Prostate gland (tissue), 2 donors: Measurements from ENCODE around the gene HPN. TPM values are rescaled to one million over a fixed set of nuclear protein-coding genes. Genes with fewer than 3 reads are reported as not detected.
"Not testable (repeated sequence)": the region's sequence is repeated elsewhere in the genome, so short reads cannot be mapped to it uniquely, and the experiment has no call there.

Experiments
- DNase-seq: peaks from one replicate; pipeline ENCODE4 v3.0.0-alpha.2; 2019; ENCODE audit warnings: low spot score
- H3K27ac ChIP-seq, 2 donors: fragments of 200-600 bp; sonication (generic); 2 replicates each; pipeline ENCODE4 v1.5.1; 2017 to 2019
- H3K27me3 ChIP-seq: fragments of 200-600 bp; sonication (generic); replicated peaks from 2 replicates; pipeline ENCODE4 v1.5.1; 2019; ENCODE audit not compliant: insufficient read depth
- H3K36me3 ChIP-seq, 2 donors: fragments of 200-600 bp; sonication (generic); 1 replicate in 1 of 2; 2 replicates in 1 of 2; pipeline versions ENCODE4 v1.5.1 to v1.8.1; 2017 to 2019
- H3K4me1 ChIP-seq: fragments of 200-600 bp; sonication (generic); replicated peaks from 2 replicates; pipeline ENCODE4 v1.5.1; 2019
- H3K4me3 ChIP-seq, 2 donors: fragments of 200-600 bp; sonication (generic); 2 replicates each; pipeline ENCODE4 v1.5.1; 2017 to 2019
- H3K9me3 ChIP-seq: fragments of 200-600 bp; sonication (generic); 2 replicates; pipeline ENCODE4 v1.5.1; 2017
- POLR2A ChIP-seq: fragments of 450-650 bp; IDR thresholded peaks from one replicate; pipeline ENCODE4 v1.6.1; 2016; ENCODE audit warnings: antibody characterized with exemption, mild to moderate bottlenecking
- POLR2AphosphoS5 ChIP-seq: sonication (generic); formaldehyde crosslinking; IDR thresholded peaks from one replicate; pipeline ENCODE4 v1.6.1; 2017; ENCODE audit warnings: antibody characterized with exemption
- WGBS: methylation state at CpG from one replicate; pipeline ENCODE4 v1.1.5; 2018; 5-methylcytosine and 5-hydroxymethylcytosine counted together
- intact Hi-C: fragments of 100-400 bp; cut with DNase I; formaldehyde crosslinking; loops from one replicate; pipeline ENCODE4 v1.14.2; 2022
- total RNA-seq, 2 donors: library from RNA; depleted of rRNA; stranded (reverse); fragments of >200 nt; gene quantifications; one replicate each; pipeline ENCODE4 v1.1.0, GENCODE V29; 2016
- TF ChIP-seq, protein P1 (sequence below), 4 experiments: fragments of 200-600 bp in 2 of 4; fragments of 450-650 bp in 2 of 4; sonication (generic) in 2 of 4; IDR thresholded peaks; 1 replicate in 3 of 4; 2 replicates in 1 of 4; pipeline ENCODE4 v1.5.1; 2016 to 2019; ENCODE audit warnings: antibody characterized with exemption in 4 of 4, mild to moderate bottlenecking in 2 of 4, moderate library complexity in 2 of 4

Gene HPN
- total RNA-seq, 2 donors from 2014 or later: 14.8 to 22.6 TPM

DNA sequence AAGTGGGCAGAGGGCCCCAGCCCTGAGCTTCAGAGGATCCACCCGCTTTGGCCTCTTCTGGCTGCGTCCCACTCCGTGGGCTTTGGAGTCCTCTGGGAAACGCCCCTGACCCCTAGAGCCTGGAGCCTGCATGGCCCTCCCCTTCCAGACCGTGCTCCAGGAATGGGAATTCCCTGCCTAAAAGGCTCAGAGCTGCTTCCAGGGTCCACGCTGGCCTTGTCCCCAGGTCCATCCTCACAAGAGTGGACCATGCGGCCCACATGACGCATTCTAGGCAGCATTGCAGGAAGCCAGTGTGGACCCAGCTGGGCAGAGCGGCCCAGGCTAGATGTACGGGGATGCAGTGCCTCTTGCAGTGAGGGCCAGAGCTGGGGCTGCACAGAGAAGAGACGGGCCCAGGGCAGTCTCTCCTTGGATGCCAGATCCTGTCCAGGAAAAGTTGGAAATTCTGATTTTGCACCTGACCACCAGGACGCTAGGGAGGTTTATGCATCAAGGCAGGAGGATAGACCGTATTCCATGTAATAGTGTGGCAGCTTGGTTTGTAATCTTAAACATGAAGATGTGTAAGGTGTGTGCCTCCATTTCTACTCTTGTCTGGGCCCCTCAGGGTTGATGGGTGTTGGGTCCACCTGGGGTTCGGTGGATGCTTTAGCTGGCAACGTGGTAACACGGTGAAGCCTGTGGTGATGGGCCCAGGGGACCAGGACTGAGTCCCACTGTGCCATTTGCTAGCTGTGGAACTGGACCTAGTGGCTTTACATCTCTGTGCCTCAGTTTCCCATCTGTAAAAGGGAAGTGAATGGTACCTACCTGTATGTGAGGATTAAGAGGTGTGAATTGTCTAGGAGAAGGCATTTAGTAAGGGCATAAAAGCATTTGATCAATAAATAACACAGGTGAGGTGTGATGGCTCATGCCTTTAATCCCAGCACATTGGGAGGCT is 59.3 kb downstream of the HPN start:
- no peak for DNase-seq
- Histone ChIP-seq H3K9me3 (no peaks in the 10 kb centered on the region), H3K27ac (no peak overlapping the region), H3K27me3 (no peaks in the 10 kb centered on the region), H3K4me1 (no peaks in the 10 kb centered on the region), H3K4me3 (no peak overlapping the region), H3K36me3 (no peaks in the 10 kb centered on the region)
- intact Hi-C loops: no loop called here
- TF ChIP-seq, protein P1, sequence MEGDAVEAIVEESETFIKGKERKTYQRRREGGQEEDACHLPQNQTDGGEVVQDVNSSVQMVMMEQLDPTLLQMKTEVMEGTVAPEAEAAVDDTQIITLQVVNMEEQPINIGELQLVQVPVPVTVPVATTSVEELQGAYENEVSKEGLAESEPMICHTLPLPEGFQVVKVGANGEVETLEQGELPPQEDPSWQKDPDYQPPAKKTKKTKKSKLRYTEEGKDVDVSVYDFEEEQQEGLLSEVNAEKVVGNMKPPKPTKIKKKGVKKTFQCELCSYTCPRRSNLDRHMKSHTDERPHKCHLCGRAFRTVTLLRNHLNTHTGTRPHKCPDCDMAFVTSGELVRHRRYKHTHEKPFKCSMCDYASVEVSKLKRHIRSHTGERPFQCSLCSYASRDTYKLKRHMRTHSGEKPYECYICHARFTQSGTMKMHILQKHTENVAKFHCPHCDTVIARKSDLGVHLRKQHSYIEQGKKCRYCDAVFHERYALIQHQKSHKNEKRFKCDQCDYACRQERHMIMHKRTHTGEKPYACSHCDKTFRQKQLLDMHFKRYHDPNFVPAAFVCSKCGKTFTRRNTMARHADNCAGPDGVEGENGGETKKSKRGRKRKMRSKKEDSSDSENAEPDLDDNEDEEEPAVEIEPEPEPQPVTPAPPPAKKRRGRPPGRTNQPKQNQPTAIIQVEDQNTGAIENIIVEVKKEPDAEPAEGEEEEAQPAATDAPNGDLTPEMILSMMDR (IDR thresholded peaks at IDR 0.05): no peak
- no peak for TF ChIP-seq POLR2A
- no peak for TF ChIP-seq POLR2AphosphoS5
- 81% methylated on average over 16 of the region's 16 CpGs for WGBS

DNA sequence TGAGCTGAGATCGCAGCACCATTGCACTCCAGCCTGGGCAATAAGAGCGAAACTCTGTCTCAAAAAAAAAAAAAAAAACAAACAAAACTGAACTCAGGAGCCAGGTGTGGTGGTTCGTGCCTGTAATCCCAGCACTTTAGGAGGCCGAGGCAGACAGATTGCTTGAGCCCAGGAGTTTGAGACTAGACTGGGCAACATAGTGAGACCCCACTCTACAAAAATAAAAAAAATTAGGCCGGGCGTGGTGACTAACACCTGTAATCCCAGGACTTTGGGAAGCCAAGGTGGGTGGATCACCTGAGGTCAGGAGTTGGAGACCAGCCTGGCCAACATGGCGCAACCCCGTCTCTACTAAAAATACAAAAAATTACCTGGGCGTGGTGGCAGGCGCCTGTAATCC is 60.4 kb downstream of the HPN start:
- intact Hi-C loops, DNase-seq: not testable (repeated sequence)

DNA sequence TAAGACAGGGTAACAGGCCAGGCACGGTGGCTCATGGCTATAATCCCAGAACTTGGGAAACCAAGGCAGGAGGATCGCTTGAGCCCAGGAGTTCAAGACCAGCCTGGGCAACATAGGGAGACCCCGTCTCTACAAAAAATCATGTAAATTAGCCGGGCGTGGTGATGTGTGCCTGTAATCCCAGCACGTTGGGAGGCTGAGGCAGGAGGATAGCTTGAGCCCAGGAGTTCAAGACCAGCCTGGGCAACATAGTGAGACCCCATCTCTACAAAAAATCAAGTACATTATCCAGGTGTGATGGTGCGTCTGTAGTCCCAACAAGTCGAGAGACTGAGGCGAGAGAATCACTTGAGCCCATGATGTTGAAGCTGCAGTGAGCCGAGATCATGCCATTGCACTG is 62.1 kb downstream of the HPN start:
- H3K36me3 ChIP-seq, H3K27me3 ChIP-seq, H3K4me3 ChIP-seq, H3K4me1 ChIP-seq, H3K27ac ChIP-seq, H3K9me3 ChIP-seq, intact Hi-C loops, DNase-seq: not testable (repeated sequence)
- WGBS: 75% methylated on average over 10 of the region's 10 CpGs

More for the DNA sequence above, 60.4 kb downstream of the HPN start:
- not testable (repeated sequence) for H3K27ac ChIP-seq, H3K9me3 ChIP-seq, H3K4me3 ChIP-seq, H3K4me1 ChIP-seq, H3K27me3 ChIP-seq, H3K36me3 ChIP-seq
- 96% methylated on average over 10 of the region's 10 CpGs for WGBS

DNA sequence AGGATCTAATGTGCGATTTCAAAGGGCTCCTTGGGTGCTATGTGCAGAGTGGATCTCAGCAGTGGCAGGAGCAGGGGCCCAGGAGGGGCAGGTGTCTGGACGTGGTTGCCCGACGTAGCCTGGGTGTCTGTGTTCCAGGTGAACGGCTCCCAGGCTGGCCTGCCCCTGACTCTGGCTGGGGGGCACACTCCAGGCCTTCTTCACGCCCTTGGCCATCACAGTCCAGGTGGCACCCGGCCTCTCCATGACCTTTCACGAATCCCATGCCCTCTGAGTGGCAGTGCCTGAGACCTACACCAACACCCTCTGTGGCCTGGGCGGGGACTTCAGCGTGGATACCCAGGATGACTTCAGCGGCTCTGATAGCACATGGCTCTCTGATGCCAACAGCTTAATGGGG is 62.8 kb downstream of the HPN start:
- Histone ChIP-seq H3K27me3 (no peaks in the 10 kb centered on the region), H3K4me1 (no peaks in the 10 kb centered on the region), H3K36me3 (no peaks in the 10 kb centered on the region), H3K9me3 (no peaks in the 10 kb centered on the region), H3K27ac (no peak overlapping the region), H3K4me3 (no peak overlapping the region)
- TF ChIP-seq, protein P1 (IDR thresholded peaks at IDR 0.05): no peak
- intact Hi-C loops: no loop called here
- DNase-seq: no peak
- 92% methylated on average over 10 of the region's 11 CpGs for WGBS

DNA sequence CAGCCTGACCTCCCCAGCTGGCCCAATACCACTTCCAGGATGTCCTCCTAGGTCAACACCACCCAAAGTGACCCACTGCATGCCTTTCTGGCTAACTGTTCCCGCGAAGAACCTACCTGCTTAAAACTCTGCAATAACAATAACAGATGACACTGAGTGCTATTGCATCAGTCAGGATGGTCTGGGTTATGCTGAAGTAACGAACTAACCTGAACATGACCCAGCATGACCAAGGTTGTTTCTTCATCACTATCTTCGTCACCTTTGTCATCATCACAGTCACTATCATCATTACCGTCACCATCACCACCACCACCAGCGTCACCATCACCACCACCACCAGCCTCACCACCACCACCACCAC is 63.5 kb downstream of the HPN start:
- Histone ChIP-seq H3K4me3 (no peak overlapping the region), H3K4me1 (no peaks in the 10 kb centered on the region), H3K27ac (no peak overlapping the region), H3K9me3 (no peaks in the 10 kb centered on the region), H3K27me3 (no peaks in the 10 kb centered on the region), H3K36me3 (no peaks in the 10 kb centered on the region)
- TF ChIP-seq POLR2AphosphoS5 (no peak), POLR2A (no peak)
- TF ChIP-seq, protein P1 (IDR thresholded peaks at IDR 0.05): no peak
- intact Hi-C loops: no loop called here
- no peak for DNase-seq
- 97% methylated on average over 6 of the region's 6 CpGs for WGBS
